HG03575 (cell line): ENCODE results near the gene ZNF354C.

ENCODE experiments used
- ATAC-seq: cut with Tn5 transposase; IDR thresholded peaks from one replicate; pipeline ENCODE4 v1.9.1; 2021; ENCODE audit not compliant: unreplicated experiment, insufficient number of reproducible peaks, low FRiP score; ENCODE audit errors: extremely low read depth

Gene ZNF354C

GRCh38 chr5:179124853-179125788 lies 64.9 kb downstream of the ZNF354C start:
- ATAC-seq, result no peak

- ATAC-seq, result no peak
These were observed 65.8 kb downstream of the ZNF354C start for GRCh38 chr5:179125789-179126505.

- ATAC-seq, result no peak
These were observed 66.4 kb downstream of the ZNF354C start for GRCh38 chr5:179126506-179126991.

GRCh38 chr5:179127136-179128040 lies 67.2 kb downstream of the ZNF354C start:
- no peak for ATAC-seq

GRCh38 chr5:179128041-179128365 lies 67.8 kb downstream of the ZNF354C start:
- ATAC-seq, result no peak

GRCh38 chr5:179128976-179129375 lies 68.8 kb downstream of the ZNF354C start:
- ATAC-seq, result no peak

- ATAC-seq, result no peak
These were observed 69.5 kb downstream of the ZNF354C start for GRCh38 chr5:179129607-179130071.

- no peak for ATAC-seq
These were observed 70.0 kb downstream of the ZNF354C start for GRCh38 chr5:179130101-179130681.

- no peak for ATAC-seq
These were observed 71.2 kb downstream of the ZNF354C start for GRCh38 chr5:179131321-179131835.

GRCh38 chr5:179131886-179132585 lies 71.9 kb downstream of the ZNF354C start:
- ATAC-seq, result no peak

GRCh38 chr5:179132586-179133355 lies 72.6 kb downstream of the ZNF354C start:
- no peak for ATAC-seq
